Activated B cell treated with CpG ODN at 0.5 μM for 24 hours (primary cell): ENCODE data around the gene SLC39A13. TPM values are rescaled to one million over a fixed set of nuclear protein-coding genes. Genes with fewer than 3 reads are reported as not detected.

ENCODE experiments used
- ATAC-seq: fragments of 200-7000 bp; cut with Tn5 transposase; one replicate; pipeline ENCODE4 v1.10.0; 2021; ENCODE audit warnings: low read depth, mild to moderate bottlenecking, moderate library complexity
- CTCF ChIA-PET: fragments of 350-600 bp; sonication (Branson Sonifier 250); formaldehyde crosslinking; loops from one replicate; lab custom pipeline; 2021; ENCODE audit warnings: antibody characterized with exemption; lab: Charles Lee
- POLR2A ChIA-PET: fragments of 350-600 bp; sonication (Branson Sonifier 250); formaldehyde crosslinking; loops from one replicate; lab custom pipeline; 2021; ENCODE audit warnings: antibody characterized with exemption; lab: Charles Lee
- DNase-seq: peaks from one replicate; pipeline ENCODE4 v3.0.0; 2022
- H3K27ac Mint-ChIP-seq: one replicate; pipeline ENCODE4 v1.8.0; 2020; ENCODE audit warnings: mixed read lengths
- H3K27me3 Mint-ChIP-seq: one replicate; pipeline ENCODE4 v1.8.0; 2021; ENCODE audit warnings: mixed read lengths
- H3K36me3 Mint-ChIP-seq: one replicate; pipeline ENCODE4 v1.8.0; 2021; ENCODE audit warnings: low read depth, mixed read lengths
- H3K4me1 Mint-ChIP-seq: one replicate; pipeline ENCODE4 v1.8.0; 2021; ENCODE audit warnings: mixed read lengths
- H3K4me3 Mint-ChIP-seq: one replicate; pipeline ENCODE4 v1.8.0; 2020; ENCODE audit warnings: mild to moderate bottlenecking, mixed read lengths
- H3K9me3 Mint-ChIP-seq: one replicate; pipeline ENCODE4 v1.8.0; 2020; ENCODE audit warnings: mixed read lengths
- CTCF ChIP-seq: fragments of 200-600 bp; IDR thresholded peaks from one replicate; pipeline ENCODE4 v1.8.0; 2022; ENCODE audit warnings: antibody characterized with exemption, mild to moderate bottlenecking
- intact Hi-C: fragments of 100-400 bp; cut with micrococcal nuclease; formaldehyde crosslinking; loops from one replicate; pipeline ENCODE4 v1.15.1; 2024
- total RNA-seq: library from RNA; stranded (reverse); gene quantifications from 2 replicates; pipeline ENCODE4 v1.2.3, GENCODE V29; 2022

The SLC39A13 gene
- total RNA-seq, 1 donor from 2014 or later, result 27.5 TPM

- intact Hi-C loops, result loop anchor here (2.0 to 10.0 kb wide), 4 partner anchors 45 to 705 kb away; partner anchors contain the start of genes ARHGAP1 and ZNF408
- Mint-ChIP-seq H3K4me3 (peak overlapping the region; percentile 90), H3K27me3 (no peaks in the 10 kb centered on the region), H3K9me3 (no peaks in the 10 kb centered on the region), H3K27ac (peak overlapping the region; percentile 92), H3K36me3 (peaks cover 12% of the 10 kb centered on the region), H3K4me1 (peaks cover 24% of the 10 kb centered on the region)
- CTCF ChIA-PET, result interaction anchor here (1.0 to 4.4 kb wide), 3 partner anchors 36 to 138 kb away, joined by 3 to 67 read pairs (median 3); no protein-coding TSS in a partner anchor
- no peak for TF ChIP-seq CTCF
- no peak for DNase-seq
- POLR2A ChIA-PET, result interaction anchor here (0.8 to 4.0 kb wide), 8 partner anchors 10 to 195 kb away, joined by 3 to 42 read pairs (median 10); partner anchors contain the start of genes DDB2, PSMC3 and SPI1
- no peak for ATAC-seq
These were observed 1.3 kb downstream of the SLC39A13 start for GRCh38 chr11:47409440-47410369.

- peaks cover 24% of the 10 kb centered on the region for H3K4me1 Mint-ChIP-seq
- no peaks in the 10 kb centered on the region for H3K27me3 Mint-ChIP-seq
- ChIA-PET CTCF (interaction anchor here (1.0 to 4.4 kb wide), 8 partner anchors 11 to 232 kb away, joined by 3 to 67 read pairs (median 4); no protein-coding TSS in a partner anchor), POLR2A (interaction anchor here (0.8 to 4.0 kb wide), 6 partner anchors 11 to 196 kb away, joined by 3 to 19 read pairs (median 4); partner anchors contain the start of genes DDB2, PSMC3 and SPI1)
- no peak overlapping the region for H3K27ac Mint-ChIP-seq
- H3K4me3 Mint-ChIP-seq, result peak overlapping the region; percentile 48
- no peak for ATAC-seq
- intact Hi-C loops, result no loop called here
- no peak for DNase-seq
- peaks cover 21% of the 10 kb centered on the region for H3K36me3 Mint-ChIP-seq
- no peaks in the 10 kb centered on the region for H3K9me3 Mint-ChIP-seq
- no peak for TF ChIP-seq CTCF
These were observed 2.2 kb downstream of the SLC39A13 start for GRCh38 chr11:47410370-47411264.

- POLR2A ChIA-PET, result interaction anchor here (0.6 to 3.4 kb wide), 9 partner anchors 9 to 197 kb away, joined by 3 to 14 read pairs (median 6); partner anchors contain the start of genes ACP2 and DDB2
- Mint-ChIP-seq H3K27ac (no peak overlapping the region), H3K4me3 (no peak overlapping the region), H3K27me3 (no peaks in the 10 kb centered on the region), H3K36me3 (peaks cover 28% of the 10 kb centered on the region), H3K9me3 (no peaks in the 10 kb centered on the region), H3K4me1 (peaks cover 18% of the 10 kb centered on the region)
- CTCF ChIA-PET, result interaction anchor here (0.6 to 4.4 kb wide), 23 partner anchors 13 to 260 kb away, joined by 3 to 67 read pairs (median 5); partner anchors contain the start of genes PSMC3 and SPI1
- ATAC-seq, result no peak
- no peak for TF ChIP-seq CTCF
- intact Hi-C loops, result loop anchor here (1.0 kb wide), 3 partner anchors 14 to 235 kb away; partner anchors contain the start of gene PSMC3
- peak; percentile 60 for DNase-seq
These were observed 3.7 kb downstream of the SLC39A13 start for GRCh38 chr11:47411884-47412746.

DNA sequence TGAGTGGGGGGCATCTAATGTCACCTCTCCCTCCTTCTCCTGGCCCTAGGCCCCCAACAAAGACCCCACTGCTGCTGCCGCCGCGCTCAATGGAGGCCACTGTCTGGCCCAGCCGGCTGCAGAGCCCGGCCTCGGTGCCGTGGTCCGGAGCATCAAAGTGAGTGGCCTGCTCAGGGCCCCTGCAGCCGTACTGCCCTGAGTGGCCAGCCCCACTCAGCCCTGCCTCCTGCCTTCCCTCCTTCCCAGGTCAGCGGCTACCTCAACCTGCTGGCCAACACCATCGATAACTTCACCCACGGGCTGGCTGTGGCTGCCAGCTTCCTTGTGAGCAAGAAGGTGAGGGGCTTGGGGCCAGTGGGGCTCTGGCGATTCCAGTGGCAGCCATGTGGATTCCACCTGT lies 5.0 kb downstream of the SLC39A13 start:
- intact Hi-C loops, result no loop called here
- ATAC-seq (no peak), DNase-seq (no peak)
- CTCF ChIA-PET, result interaction anchor here (0.9 to 1.9 kb wide), 2 partner anchors 39 to 226 kb away, joined by 3 to 5 read pairs; no protein-coding TSS in a partner anchor
- Mint-ChIP-seq H3K9me3 (no peaks in the 10 kb centered on the region), H3K4me3 (no peak overlapping the region), H3K4me1 (peaks cover 9% of the 10 kb centered on the region), H3K27ac (no peak overlapping the region), H3K27me3 (no peaks in the 10 kb centered on the region), H3K36me3 (peaks cover 36% of the 10 kb centered on the region)
- no peak for TF ChIP-seq CTCF
- POLR2A ChIA-PET, result interaction anchor here (1.5 kb wide), 1 partner anchor 7 kb away, joined by 6 read pairs; no protein-coding TSS in a partner anchor
